Measurements from ENCODE around the gene UFSP2. TPM values are rescaled to one million over a fixed set of nuclear protein-coding genes. Genes with fewer than 3 reads are reported as not detected.
"Not testable (repeated sequence)": the region's sequence is repeated elsewhere in the genome, so short reads cannot be mapped to it uniquely, and the experiment has no call there.

The UFSP2 gene
- total RNA-seq, 6 experiments from 2014 or later: 12.8 to 17.6 (median 14.0) TPM

- WGBS (ENCODE audit: insufficient coverage, low coverage, low lambda C conversion rate, missing lambda C conversion rate): 40% methylated on average over 3 of the region's 3 CpGs
- no peaks in the 10 kb centered on the region for H3K36me3 ChIP-seq
- intact Hi-C loops (cut with DNase I): no loop called here
- H3K4me3 ChIP-seq: no peak overlapping the region
- no peaks in the 10 kb centered on the region for H3K4me1 ChIP-seq
- ATAC-seq (peak in 1 of 4 donors; percentile 48), DNase-seq (no peak)
- no peak overlapping the region for H3K27ac ChIP-seq
- TF ChIP-seq CTCF (IDR thresholded peaks at IDR 0.05): no peak
- TF ChIP-seq POLR2A (IDR thresholded peaks at IDR 0.05): no peak
- no peaks in the 10 kb centered on the region for H3K27me3 ChIP-seq
- H3K9me3 ChIP-seq: no peaks in the 10 kb centered on the region
Observed at GRCh38 chr4:185369731-185370130, 56.0 kb downstream of the UFSP2 start.

- no peaks in the 10 kb centered on the region for H3K27me3 ChIP-seq
- DNase-seq: no peak
- no peaks in the 10 kb centered on the region for H3K36me3 ChIP-seq
- H3K4me3 ChIP-seq: no peak overlapping the region
- no peak for ATAC-seq
- intact Hi-C loops (cut with DNase I): no loop called here
- no peaks in the 10 kb centered on the region for H3K9me3 ChIP-seq
- no peak overlapping the region for H3K27ac ChIP-seq
- WGBS (ENCODE audit: insufficient coverage, low coverage, low lambda C conversion rate, missing lambda C conversion rate): 97% methylated on average over 5 of the region's 5 CpGs
- H3K4me1 ChIP-seq: peaks cover 0 to 26% (median 3%) of the 10 kb centered on the region in 4 donors
- TF ChIP-seq POLR2A (IDR thresholded peaks at IDR 0.05) (no peak), CTCF (IDR thresholded peaks at IDR 0.05) (no peak)
Observed at GRCh38 chr4:185364886-185365285, 60.9 kb downstream of the UFSP2 start.

GRCh38 chr4:185363251-185363650 lies 62.5 kb downstream of the UFSP2 start:
- no peak for TF ChIP-seq CTCF (IDR thresholded peaks at IDR 0.05)
- Histone ChIP-seq H3K36me3 (no peaks in the 10 kb centered on the region), H3K27me3 (no peaks in the 10 kb centered on the region), H3K4me3 (no peak overlapping the region), H3K4me1 (peaks cover 0 to 26% (median 3%) of the 10 kb centered on the region in 4 donors), H3K9me3 (no peaks in the 10 kb centered on the region), H3K27ac (peak overlapping the region in 1 of 3 donors; percentile 24)
- DNase-seq (no peak), ATAC-seq (peak; percentile 60 to 83 (median 80))
- WGBS (ENCODE audit: insufficient coverage, low coverage, low lambda C conversion rate, missing lambda C conversion rate): 28% methylated on average over 3 of the region's 3 CpGs
- intact Hi-C loops (cut with DNase I): no loop called here

- H3K4me3 ChIP-seq; intact Hi-C loops (cut with DNase I); DNase-seq; ATAC-seq; H3K9me3 ChIP-seq; H3K27me3 ChIP-seq; H3K36me3 ChIP-seq: not testable (repeated sequence)
- H3K4me1 ChIP-seq: peaks cover 0 to 26% (median 3%) of the 10 kb centered on the region in 4 donors
- 77% methylated on average over 3 of the region's 6 CpGs for WGBS (ENCODE audit: insufficient coverage, low coverage, low lambda C conversion rate, missing lambda C conversion rate)
- H3K27ac ChIP-seq: peak overlapping the region in 1 of 3 donors; percentile 38
Observed at GRCh38 chr4:185362570-185362969, 63.2 kb downstream of the UFSP2 start.

GRCh38 chr4:185361872-185362271 lies 63.9 kb downstream of the UFSP2 start:
- ATAC-seq (peak; percentile 78 to 83 (median 80)), DNase-seq (peak in 1 of 3 donors; percentile 69)
- no peaks in the 10 kb centered on the region for H3K36me3 ChIP-seq
- peaks cover 0 to 26% (median 3%) of the 10 kb centered on the region in 4 donors for H3K4me1 ChIP-seq
- TF ChIP-seq POLR2A (IDR thresholded peaks at IDR 0.05): no peak
- TF ChIP-seq CTCF (IDR thresholded peaks at IDR 0.05): no peak
- intact Hi-C loops (cut with DNase I): no loop called here
- H3K27ac ChIP-seq: peak overlapping the region in 2 of 3 donors; percentile 33 to 38
- WGBS (ENCODE audit: insufficient coverage, low coverage, low lambda C conversion rate, missing lambda C conversion rate): 29% methylated on average over 3 of the region's 3 CpGs
- no peaks in the 10 kb centered on the region for H3K9me3 ChIP-seq
- H3K4me3 ChIP-seq: no peak overlapping the region
- no peaks in the 10 kb centered on the region for H3K27me3 ChIP-seq

Data from right lobe of liver (tissue), 6 donors.